ENCODE data around the gene EXOG. TPM values are rescaled to one million over a fixed set of nuclear protein-coding genes. Genes with fewer than 3 reads are reported as not detected.

The EXOG gene
- polyA plus RNA-seq, 1 donor from 2014 or later, result 45.6 TPM

- peak overlapping the region; percentile 96 for H3K4me3 ChIP-seq (ENCODE audit: low read length)
- TF ChIP-seq MXI1 (conservative IDR thresholded peaks at IDR 0.05; ENCODE audit: poor library complexity, severe bottlenecking) (no peak), SMC3 (conservative IDR thresholded peaks at IDR 0.05; ENCODE audit: poor library complexity) (no peak), POLR2AphosphoS5 (IDR thresholded peaks at IDR 0.05) (no peak), REST (IDR thresholded peaks at IDR 0.05; ENCODE audit: borderline replicate concordance) (no peak), EZH2 (IDR thresholded peaks at IDR 0.05; ENCODE audit: borderline replicate concordance, insufficient read depth, low read length, poor library complexity, severe bottlenecking) (no peak), EP300 (conservative IDR thresholded peaks at IDR 0.05; ENCODE audit: poor library complexity, severe bottlenecking) (no peak)
- H2AFZ ChIP-seq (ENCODE audit: low read depth, low read length), result no peak overlapping the region
- peaks cover 20% of the 10 kb centered on the region for H4K20me1 ChIP-seq (ENCODE audit: insufficient read depth)
- H3K27ac ChIP-seq (ENCODE audit: low read length), result peak overlapping the region; percentile 94
- H3F3A ChIP-seq (ENCODE audit: insufficient read depth, low read length, poor library complexity, severe bottlenecking), result no peaks in the 10 kb centered on the region
- H3K79me2 ChIP-seq (replicated peaks; ENCODE audit: insufficient read depth, low read length), result peaks cover 40% of the 10 kb centered on the region
- H3K9me3 ChIP-seq (ENCODE audit: low read length), result no peaks in the 10 kb centered on the region
- H3K9me2 ChIP-seq (ENCODE audit: insufficient read depth, low read length), result no peaks in the 10 kb centered on the region
- no peaks in the 10 kb centered on the region for H3K27me3 ChIP-seq (ENCODE audit: insufficient read depth, low read depth, low read length)
- peak overlapping the region; percentile 97 for H3K9ac ChIP-seq (ENCODE audit: low read length)
- no peak overlapping the region for H3K4me2 ChIP-seq (ENCODE audit: low read length)
- no peaks in the 10 kb centered on the region for H3K36me3 ChIP-seq (ENCODE audit: insufficient read depth, low read length)
Observed at GRCh38 chr3:38453913-38454177, 42.3 kb upstream of the EXOG start.

- Histone ChIP-seq H3K27me3 (ENCODE audit: insufficient read depth, low read depth, low read length) (no peaks in the 10 kb centered on the region), H3K4me3 (ENCODE audit: low read length) (peak overlapping the region; percentile 96), H3K27ac (ENCODE audit: low read length) (peak overlapping the region; percentile 94), H2AFZ (ENCODE audit: low read depth, low read length) (peak overlapping the region; percentile 58), H3F3A (ENCODE audit: insufficient read depth, low read length, poor library complexity, severe bottlenecking) (no peaks in the 10 kb centered on the region), H3K36me3 (ENCODE audit: insufficient read depth, low read length) (no peaks in the 10 kb centered on the region), H3K9me3 (ENCODE audit: low read length) (no peaks in the 10 kb centered on the region), H3K9me2 (ENCODE audit: insufficient read depth, low read length) (no peaks in the 10 kb centered on the region), H3K9ac (ENCODE audit: low read length) (peak overlapping the region; percentile 97), H3K79me2 (replicated peaks; ENCODE audit: insufficient read depth, low read length) (peaks cover 45% of the 10 kb centered on the region), H4K20me1 (ENCODE audit: insufficient read depth) (peaks cover 20% of the 10 kb centered on the region), H3K4me2 (ENCODE audit: low read length) (peak overlapping the region; percentile 51)
- no peak for TF ChIP-seq RAD21 (conservative IDR thresholded peaks at IDR 0.05)
- peak; percentile 4 for TF ChIP-seq POLR2AphosphoS5 (IDR thresholded peaks at IDR 0.05)
- TF ChIP-seq REST (IDR thresholded peaks at IDR 0.05; ENCODE audit: borderline replicate concordance), result peak; percentile 17
- TF ChIP-seq CTCF (IDR thresholded peaks at IDR 0.05; ENCODE audit: poor library complexity, severe bottlenecking), result peak; percentile 11
- TF ChIP-seq MXI1 (conservative IDR thresholded peaks at IDR 0.05; ENCODE audit: poor library complexity, severe bottlenecking), result no peak
- TF ChIP-seq SMC3 (conservative IDR thresholded peaks at IDR 0.05; ENCODE audit: poor library complexity), result no peak
- no peak for TF ChIP-seq EZH2 (IDR thresholded peaks at IDR 0.05; ENCODE audit: borderline replicate concordance, insufficient read depth, low read length, poor library complexity, severe bottlenecking)
- TF ChIP-seq EP300 (conservative IDR thresholded peaks at IDR 0.05; ENCODE audit: poor library complexity, severe bottlenecking), result no peak
- peak; percentile 10 for TF ChIP-seq TAF1 (IDR thresholded peaks at IDR 0.05; ENCODE audit: low read depth)
Observed at GRCh38 chr3:38454178-38454883, 41.8 kb upstream of the EXOG start.
